GM18858 (cell line): ENCODE results near the gene RIPPLY3.
"Not testable (repeated sequence)": the region's sequence is repeated elsewhere in the genome, so short reads cannot be mapped to it uniquely, and the experiment has no call there.

ENCODE experiments used
- ATAC-seq: cut with Tn5 transposase; IDR thresholded peaks from one replicate; pipeline ENCODE4 v1.9.1; 2021; ENCODE audit not compliant: unreplicated experiment

Gene RIPPLY3

DNA sequence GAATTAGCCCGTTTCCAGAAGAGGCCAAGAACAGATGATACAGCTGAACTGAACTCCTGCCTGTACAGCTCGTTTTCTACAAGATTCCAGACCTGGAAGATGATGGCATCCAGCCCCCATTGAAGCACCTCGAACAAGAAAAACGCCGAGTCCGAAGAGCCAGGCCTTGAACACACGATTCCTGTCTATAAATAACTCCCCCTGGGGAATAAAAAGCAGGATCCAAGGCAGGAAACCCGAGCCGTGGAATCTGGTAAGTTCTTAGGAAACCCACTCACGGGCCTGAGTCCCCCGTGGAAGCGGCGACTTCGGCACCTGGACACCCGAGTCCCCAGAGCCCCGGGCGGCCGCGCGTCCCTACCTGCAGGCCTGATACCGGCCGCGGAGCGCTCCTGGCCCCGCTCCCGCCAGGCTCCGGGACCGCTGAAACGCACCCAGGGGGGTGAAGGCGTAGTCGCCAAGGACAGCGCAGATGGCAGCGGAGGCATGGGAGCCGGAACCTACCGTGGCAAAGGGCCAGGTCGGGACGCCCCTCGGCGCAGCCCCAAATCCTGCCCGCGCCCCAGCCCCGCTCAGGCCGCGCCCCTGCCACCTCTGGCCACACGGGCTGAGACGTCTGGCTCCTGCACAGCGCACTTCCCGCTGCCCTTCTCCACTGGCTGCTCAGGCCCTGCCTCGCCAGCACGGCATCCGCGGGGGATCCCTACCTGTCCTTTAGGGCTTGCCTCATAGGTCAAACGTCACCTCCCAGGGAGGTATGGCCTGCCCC lies 26.0 kb upstream of the RIPPLY3 start:
- no peak for ATAC-seq

- no peak for ATAC-seq
Measured at GRCh38 chr21:36981049-36981391, 25.5 kb upstream of the RIPPLY3 start.

- no peak for ATAC-seq
Measured at GRCh38 chr21:36981977-36982700, 24.4 kb upstream of the RIPPLY3 start.

DNA sequence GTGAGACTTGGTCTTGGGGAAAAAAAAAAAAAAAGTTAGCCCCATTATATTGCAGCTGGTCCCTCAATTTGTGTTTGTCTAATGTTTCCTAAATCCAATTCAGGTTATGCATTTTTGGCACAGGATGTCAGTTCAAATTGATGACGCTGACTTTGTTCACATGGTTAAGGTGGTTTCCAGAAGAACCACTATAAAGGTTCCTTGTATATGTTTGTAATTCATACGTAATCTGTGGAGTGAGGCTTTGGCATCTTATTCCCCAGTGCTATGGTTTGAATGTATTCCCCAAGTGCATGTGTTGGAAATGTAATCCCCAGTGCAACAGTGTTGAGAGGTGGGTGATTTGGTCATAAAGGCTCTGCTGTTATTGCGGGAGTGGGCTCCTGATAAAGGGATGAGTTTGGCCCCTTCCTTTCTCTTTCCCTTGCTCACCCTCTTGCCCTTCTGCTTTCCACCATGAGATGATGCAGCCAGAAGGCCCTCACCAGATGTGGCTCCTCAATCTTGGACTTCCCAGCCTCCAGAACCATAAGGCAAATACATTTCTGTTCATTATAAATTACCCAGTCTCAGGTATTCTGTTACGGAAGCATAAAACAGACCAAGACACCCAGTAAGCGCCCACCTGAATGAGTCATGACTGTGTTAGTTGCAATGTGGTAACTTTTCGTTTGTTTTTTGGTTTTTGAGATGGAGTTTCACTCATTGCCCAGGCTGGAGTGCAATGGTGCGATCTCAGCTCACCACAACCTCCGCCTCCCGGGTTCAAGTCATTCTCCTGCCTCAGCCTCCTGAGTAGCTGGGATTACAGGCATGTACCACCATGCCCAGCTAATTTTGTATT lies 20.5 kb upstream of the RIPPLY3 start:
- ATAC-seq: no peak

GRCh38 chr21:36987845-36988244 lies 18.7 kb upstream of the RIPPLY3 start:
- no peak for ATAC-seq

- no peak for ATAC-seq
Measured at GRCh38 chr21:36988536-36988935, 18.0 kb upstream of the RIPPLY3 start.

- not testable (repeated sequence) for ATAC-seq
Measured at GRCh38 chr21:36989199-36989698, 17.3 kb upstream of the RIPPLY3 start.

- peak; percentile 75 for ATAC-seq
Measured at GRCh38 chr21:36989699-36990507, 16.6 kb upstream of the RIPPLY3 start.

DNA sequence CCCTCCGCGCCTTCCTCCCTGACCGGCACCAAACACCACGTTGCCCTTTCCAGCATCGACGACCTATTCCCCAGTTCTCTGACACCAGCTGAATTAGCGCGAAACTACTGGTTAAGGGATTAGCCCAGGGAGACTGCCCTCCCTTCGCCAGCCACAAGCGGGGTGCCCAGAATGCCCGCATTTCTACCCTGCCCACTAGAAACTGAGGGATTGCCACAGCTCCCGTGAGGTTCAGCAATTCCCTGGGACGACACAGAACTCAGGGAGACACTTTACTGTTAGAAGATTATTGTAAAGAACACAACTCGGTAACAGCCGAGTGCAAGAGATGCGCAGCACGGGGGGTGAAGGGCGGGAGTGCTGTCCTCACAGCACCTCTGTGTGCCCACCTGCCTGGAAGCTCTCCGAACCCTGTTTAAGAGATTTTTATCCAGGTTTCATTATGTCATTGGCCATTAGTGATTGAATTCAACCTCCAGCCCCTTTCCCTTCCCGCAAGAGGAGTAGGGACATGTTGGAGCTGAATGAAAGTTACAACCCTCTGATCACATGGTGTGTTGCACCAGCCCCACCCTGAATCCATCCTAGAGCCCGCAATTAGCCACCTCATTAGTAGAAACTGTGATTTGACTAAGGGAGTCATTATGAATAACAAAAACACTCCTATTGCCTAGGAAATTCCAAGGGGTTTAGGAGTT lies 15.8 kb upstream of the RIPPLY3 start:
- ATAC-seq: no peak

DNA sequence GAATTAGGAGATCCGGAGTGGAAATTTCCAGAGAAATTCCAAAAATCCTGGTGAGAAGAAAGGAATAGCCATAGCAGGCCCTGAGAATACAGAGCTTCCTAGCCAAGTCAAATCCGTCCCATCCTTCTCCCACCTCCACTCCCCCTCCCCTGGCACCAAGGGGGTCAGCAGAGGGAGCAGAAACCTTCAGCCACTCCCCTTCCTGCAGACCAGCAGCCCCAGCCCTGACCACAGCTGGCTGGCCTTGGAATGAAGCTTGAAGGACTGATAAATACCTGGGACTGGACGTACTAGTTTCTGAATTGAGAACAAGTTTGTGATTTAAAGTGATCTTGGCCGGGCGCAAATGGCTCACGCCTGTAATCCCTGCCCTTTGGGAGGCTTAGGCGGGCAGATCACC lies 13.8 kb upstream of the RIPPLY3 start:
- ATAC-seq: no peak

DNA sequence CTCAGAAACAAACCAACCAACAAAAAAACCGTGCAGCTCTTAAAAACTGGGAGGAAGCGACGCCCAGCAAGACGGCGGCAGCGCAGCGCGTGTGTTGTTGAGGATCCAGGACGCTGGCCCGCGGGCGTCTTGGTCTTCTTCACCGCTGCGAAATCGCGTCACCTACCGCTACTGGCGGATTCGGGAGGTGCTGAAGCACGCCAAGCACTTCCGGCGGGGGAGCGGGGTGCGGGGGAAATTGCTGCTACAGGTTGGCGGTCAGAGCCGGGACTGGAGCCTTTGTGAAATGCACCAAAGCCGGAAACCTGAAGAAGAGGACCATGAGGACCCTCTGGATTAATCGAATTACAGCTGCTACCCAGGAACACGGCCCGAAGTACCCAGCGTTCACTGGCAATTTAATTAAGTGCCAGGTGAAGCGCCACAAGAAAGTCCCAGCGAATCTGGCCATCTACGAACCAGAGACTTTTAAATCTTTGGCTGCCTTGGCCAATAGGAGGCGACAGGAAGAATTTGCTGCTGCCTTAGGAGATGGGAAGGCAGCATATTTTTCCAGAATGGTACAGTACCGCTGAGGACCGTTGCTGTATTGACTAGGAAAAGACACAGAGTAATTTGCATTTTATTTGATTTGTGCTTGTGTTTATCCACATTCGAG lies 11.9 kb upstream of the RIPPLY3 start:
- no peak for ATAC-seq

- ATAC-seq: not testable (repeated sequence)
Measured at GRCh38 chr21:36995285-36995684, 11.2 kb upstream of the RIPPLY3 start.

DNA sequence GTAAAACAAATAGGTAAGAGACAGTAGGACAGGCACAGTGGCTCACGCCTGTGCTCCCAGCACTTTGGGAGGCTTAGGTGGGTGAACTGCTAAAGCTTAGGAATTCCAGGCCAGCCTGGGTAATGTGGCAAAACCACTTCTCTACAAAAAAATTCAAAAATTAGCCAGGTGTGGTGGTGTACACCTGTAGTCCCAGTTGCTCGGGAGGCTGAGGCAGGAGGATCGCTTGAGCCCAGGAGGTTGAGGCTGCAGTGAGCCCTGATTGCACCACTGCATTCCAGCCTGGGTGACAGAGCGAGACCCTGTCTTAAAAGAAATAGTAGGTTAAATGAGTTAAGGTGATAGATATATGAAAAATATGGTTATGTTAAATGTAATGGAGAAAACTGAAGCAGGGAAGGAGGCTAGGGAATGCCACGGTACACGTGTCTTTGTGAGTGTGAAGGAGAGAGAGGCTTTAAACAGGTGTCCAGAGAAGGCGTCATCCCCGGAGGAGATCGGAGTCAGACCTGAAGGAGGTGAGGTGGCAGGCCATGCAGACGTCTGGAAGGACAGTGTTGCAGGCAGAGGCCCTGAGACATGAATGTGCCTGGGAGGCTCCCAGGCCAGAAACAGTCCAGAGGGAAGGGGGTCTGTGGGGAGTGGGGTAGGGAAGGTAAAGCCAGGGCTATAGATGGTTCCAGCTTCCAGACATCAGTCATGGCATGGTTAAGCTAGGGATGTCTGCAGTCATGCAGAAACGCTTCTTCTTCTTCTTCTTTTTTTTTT lies 7.2 kb upstream of the RIPPLY3 start:
- ATAC-seq: no peak

DNA sequence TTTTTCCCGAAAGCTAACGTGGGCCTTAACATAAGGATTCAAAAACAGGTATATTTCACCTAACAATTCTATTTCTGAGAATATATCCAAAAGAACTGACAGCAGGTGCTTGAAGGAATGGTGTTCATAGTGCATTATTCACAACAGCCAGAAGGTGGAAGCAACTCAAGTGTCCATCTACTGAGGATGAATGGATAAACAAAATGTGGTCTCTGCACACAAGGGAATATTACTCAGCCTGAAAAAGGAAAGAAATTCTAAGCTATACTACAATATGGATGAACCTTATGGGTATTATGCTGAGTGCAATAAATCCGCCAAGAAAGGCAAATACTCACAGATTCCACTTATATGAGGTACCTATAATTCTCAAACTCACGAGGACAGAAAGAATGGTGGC lies 6.1 kb upstream of the RIPPLY3 start:
- no peak for ATAC-seq

- ATAC-seq: no peak
Measured at GRCh38 chr21:37001441-37001840, 5.1 kb upstream of the RIPPLY3 start.

- ATAC-seq: not testable (repeated sequence)
Measured at GRCh38 chr21:37002851-37003250, 3.7 kb upstream of the RIPPLY3 start.

DNA sequence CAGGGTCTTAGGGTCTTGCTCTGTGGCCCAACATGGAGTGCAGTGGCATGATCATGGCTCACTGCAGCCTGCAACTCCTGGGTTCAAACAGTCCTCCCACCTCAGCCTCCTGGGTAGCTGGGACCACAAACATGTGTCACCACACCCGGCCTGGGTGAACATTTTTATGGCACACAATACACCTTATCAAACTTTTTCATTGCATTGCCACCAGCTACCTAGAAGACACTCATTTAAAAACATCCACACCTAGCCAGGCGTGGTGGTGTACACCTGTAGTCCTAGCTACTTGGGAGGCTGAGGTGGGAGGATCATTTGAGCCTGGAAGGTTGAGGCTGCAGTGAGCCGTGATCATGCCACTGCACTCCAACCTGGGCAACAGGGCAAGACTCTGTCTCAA lies 2.6 kb upstream of the RIPPLY3 start:
- not testable (repeated sequence) for ATAC-seq

DNA sequence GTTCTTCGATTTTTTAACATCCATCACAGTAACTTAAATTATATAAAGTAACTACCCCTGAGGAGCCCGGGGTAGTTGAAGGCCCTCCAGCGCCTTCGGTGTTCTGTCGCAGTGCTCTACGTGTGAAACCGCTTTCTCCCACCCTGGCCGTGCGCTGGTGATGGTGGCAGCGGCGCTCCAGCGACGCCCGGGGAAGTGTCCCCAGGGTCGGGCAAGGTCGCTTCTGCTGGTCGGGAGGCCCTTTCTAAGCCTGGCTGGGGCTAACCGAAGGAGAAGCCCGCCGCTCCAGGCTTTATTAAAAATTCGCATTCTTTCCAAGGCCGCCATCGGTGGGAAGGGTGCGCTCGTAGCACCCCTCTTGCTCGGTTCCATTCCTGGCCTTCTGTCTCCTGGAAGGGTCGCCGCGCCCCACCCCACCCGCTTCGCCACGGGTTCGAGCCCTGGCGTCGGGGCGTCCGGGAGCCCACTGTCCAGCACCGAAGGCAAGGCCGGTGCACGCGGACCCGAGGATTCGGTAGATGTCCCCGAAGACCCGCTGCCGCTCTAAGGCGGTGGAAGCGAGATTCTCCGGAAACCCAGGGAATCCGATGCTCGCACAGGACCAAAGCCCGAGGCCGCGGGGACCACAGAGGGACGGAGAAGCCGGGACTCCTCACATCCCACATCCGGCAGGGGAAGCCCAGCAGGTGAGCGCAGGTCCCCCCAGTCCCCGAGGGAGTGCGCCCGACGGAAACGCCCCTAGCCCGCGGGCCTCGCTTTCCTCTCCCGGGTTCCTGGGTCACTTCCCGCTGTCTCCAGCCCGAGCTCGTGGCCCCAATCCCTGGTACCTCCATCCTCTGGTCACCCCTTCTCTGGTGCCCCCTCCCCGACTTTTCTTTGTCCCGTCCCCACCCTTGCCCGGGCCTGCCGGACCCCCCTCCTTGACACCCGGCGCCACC lies 685 bp upstream of the RIPPLY3 start:
- ATAC-seq: no peak
